WTC11 (cell line): Measurements from ENCODE around the gene DHTKD1.

ENCODE experiments used
- ARID4B ChIP-seq: sonication (generic); formaldehyde crosslinking; IDR thresholded peaks from 2 replicates; pipeline ENCODE4 v1.8.0; 2023; ENCODE audit warnings: missing genetic modification reagents, mild to moderate bottlenecking, borderline replicate concordance
- MYBL2 ChIP-seq: sonication (generic); formaldehyde crosslinking; IDR thresholded peaks from 2 replicates; pipeline ENCODE4 v1.8.1; 2023; ENCODE audit warnings: mild to moderate bottlenecking, moderate library complexity, missing genetic modification reagents
- OVOL2 ChIP-seq: fragments of 250-450 bp; sonication (Bioruptor Pico); IDR thresholded peaks from 2 replicates; pipeline ENCODE4 v1.9.0; 2021; ENCODE audit warnings: mild to moderate bottlenecking, borderline replicate concordance
- TP53 ChIP-seq: sonication (generic); formaldehyde crosslinking; IDR thresholded peaks from 2 replicates; pipeline ENCODE4 v1.8.1; 2023; ENCODE audit warnings: mild to moderate bottlenecking, missing genetic modification reagents
- TF ChIP-seq, protein P1 (sequence below): fragments of 200-600 bp; IDR thresholded peaks from 2 replicates; pipeline ENCODE4 v1.8.0; 2022; ENCODE audit warnings: antibody characterized with exemption

DNA sequence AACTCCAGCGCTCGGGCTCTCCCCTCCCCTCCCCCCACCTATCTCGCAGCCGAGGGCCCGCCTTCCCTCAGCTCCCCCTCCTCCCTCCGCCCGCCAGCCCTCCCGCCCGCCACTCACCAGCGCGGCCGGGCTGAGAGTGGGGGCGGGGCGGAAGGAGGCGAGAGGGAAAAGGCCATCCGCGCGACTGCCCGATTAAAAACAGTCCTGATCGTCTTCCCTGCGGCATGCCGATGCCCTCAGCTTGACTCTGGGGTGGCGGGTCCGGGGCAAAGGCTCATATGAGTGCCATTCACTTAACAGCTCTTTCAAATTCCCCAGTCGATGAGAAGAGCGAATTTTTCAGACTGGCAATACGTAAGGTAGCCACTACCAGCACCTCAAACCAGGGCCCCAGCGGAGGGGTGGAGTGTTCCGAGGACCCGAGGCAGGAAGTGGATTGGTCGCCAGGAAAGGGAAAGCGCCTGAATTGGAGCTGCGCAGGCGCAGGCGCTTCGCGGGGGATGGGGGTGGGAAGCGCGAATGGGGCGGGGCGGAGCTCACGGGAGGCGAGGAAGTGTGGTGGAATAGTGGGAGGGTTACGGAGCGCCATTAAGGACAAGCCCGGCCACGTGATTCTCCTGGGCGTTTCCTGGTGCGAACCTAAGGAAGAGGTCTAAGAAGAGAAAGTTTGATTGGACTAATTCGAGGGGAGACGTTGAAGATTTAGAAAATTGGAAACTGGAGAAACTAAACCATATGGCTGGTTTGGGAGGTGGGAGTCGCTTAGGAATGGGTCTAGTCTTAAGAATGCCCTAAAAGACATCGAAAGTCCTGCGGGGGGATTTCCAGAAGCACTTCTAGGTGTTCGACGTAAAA lies 25.7 kb upstream of the DHTKD1 start, which contains the start of gene UPF2:
- TF ChIP-seq, protein P1, sequence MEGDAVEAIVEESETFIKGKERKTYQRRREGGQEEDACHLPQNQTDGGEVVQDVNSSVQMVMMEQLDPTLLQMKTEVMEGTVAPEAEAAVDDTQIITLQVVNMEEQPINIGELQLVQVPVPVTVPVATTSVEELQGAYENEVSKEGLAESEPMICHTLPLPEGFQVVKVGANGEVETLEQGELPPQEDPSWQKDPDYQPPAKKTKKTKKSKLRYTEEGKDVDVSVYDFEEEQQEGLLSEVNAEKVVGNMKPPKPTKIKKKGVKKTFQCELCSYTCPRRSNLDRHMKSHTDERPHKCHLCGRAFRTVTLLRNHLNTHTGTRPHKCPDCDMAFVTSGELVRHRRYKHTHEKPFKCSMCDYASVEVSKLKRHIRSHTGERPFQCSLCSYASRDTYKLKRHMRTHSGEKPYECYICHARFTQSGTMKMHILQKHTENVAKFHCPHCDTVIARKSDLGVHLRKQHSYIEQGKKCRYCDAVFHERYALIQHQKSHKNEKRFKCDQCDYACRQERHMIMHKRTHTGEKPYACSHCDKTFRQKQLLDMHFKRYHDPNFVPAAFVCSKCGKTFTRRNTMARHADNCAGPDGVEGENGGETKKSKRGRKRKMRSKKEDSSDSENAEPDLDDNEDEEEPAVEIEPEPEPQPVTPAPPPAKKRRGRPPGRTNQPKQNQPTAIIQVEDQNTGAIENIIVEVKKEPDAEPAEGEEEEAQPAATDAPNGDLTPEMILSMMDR: no peak
- TF ChIP-seq TP53 (no peak), MYBL2 (CRISPR knock-in tag) (peak; percentile 41; the same call in 1 of the 2 replicates), OVOL2 (CRISPR knock-in tag) (no peak), ARID4B (CRISPR knock-in tag) (no peak)
